Upper lobe of right lung (tissue), 1 donor: ENCODE results near the gene ZNF536. TPM values are rescaled to one million over a fixed set of nuclear protein-coding genes. Genes with fewer than 3 reads are reported as not detected.

Source experiments
- ATAC-seq: fragments of 200-7000 bp; cut with Tn5 transposase; one replicate; pipeline ENCODE4 v1.9.1; 2020; ENCODE audit warnings: mild to moderate bottlenecking, moderate library complexity
- DNase-seq: peaks from one replicate; pipeline ENCODE4 v3.0.0-alpha.2; 2020
- H3K27ac ChIP-seq: fragments of 200-600 bp; one replicate; pipeline ENCODE4 v1.8.0; 2022
- H3K27me3 ChIP-seq: fragments of 200-600 bp; one replicate; pipeline ENCODE4 v1.8.0; 2022; ENCODE audit warnings: mild to moderate bottlenecking
- H3K36me3 ChIP-seq: fragments of 200-600 bp; one replicate; pipeline ENCODE4 v1.8.0; 2022
- H3K4me1 ChIP-seq: fragments of 200-600 bp; one replicate; pipeline ENCODE4 v1.8.0; 2022
- H3K4me3 ChIP-seq: fragments of 200-600 bp; one replicate; pipeline ENCODE4 v1.8.0; 2022; ENCODE audit warnings: mild to moderate bottlenecking
- H3K9me3 ChIP-seq: fragments of 200-600 bp; one replicate; pipeline ENCODE4 v1.8.0; 2022
- CTCF ChIP-seq: fragments of 200-600 bp; IDR thresholded peaks from one replicate; pipeline ENCODE4 v1.8.0; 2022; ENCODE audit warnings: antibody characterized with exemption
- intact Hi-C: fragments of 100-400 bp; cut with DNase I; formaldehyde crosslinking; loops from one replicate; pipeline ENCODE4 v1.11.0; 2022
- total RNA-seq: library from RNA; stranded (reverse); fragmentation: NEBNext Ultra II Directional; extraction: Animal tissue kit (Norgen Biotek cat#: 25700); gene quantifications from one replicate; pipeline ENCODE4 v1.2.1, GENCODE V29; 2021
- donor health status: DM: no; HTN: yes; CAD: no; lungs with severe emphysema.

The ZNF536 gene
- total RNA-seq, 1 donor from 2014 or later: 0.09 TPM

DNA sequence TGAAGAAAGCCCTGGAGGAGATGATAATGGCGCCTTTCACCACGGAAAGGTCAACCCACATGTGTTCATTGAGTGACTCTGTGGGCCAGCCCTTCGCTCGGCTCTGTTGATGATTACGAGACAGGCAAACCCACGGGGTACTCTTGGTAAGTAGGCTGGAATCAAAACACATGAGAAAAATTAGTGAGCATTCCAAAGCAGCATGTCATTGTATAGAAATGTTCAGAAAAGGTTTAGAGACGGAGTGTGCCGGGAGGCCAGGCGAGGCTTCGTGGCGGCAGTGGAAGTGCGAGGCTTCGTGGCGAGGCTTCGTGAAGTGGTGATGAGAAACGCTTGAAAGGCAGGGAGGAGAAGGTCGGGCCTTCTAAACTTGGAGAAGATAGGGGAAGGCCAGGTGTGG, 144.3 kb downstream of the ZNF536 start:
- TF ChIP-seq CTCF: no peak
- Histone ChIP-seq H3K36me3 (no peaks in the 10 kb centered on the region), H3K27ac (no peak overlapping the region), H3K4me1 (no peaks in the 10 kb centered on the region), H3K27me3 (no peaks in the 10 kb centered on the region), H3K9me3 (no peaks in the 10 kb centered on the region), H3K4me3 (no peak overlapping the region)
- no peak for DNase-seq
- intact Hi-C loops: no loop called here
- no peak for ATAC-seq

DNA sequence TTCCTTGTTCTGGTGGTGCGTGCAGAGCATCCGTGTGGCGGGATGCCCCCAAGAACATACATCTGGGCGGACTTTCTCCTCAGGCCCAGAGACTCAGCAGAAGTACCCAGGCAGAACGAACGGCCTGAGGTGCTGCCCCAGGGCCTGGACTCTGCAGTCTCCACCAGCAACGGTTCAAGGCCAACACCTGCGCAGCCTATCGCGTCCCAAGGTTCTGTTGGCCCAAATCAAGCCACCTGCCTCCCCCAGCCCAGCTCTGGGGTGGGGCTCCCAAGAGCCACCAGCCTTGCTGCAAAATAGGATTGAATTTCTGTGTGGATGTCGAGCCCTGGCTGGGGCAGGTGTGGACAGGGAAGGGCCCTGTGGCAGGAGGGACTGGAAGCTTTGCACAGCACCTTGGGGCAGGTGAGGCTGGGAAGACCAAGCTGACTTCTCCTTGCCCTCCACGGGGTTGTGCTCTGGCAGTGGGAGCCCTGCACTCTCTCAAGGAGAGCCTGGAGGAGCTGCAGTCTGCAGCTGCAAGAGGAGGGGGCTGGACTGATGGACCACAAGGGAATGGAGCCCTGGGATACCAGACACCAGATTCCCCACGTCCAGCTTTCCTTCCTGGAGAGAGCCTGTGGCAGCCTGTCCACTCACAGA, 146.9 kb downstream of the ZNF536 start:
- H3K27ac ChIP-seq: no peak overlapping the region
- intact Hi-C loops: no loop called here
- no peak for ATAC-seq
- no peak for DNase-seq
- H3K27me3 ChIP-seq: peaks cover 6% of the 10 kb centered on the region
- H3K9me3 ChIP-seq: no peaks in the 10 kb centered on the region
- TF ChIP-seq CTCF: no peak
- no peak overlapping the region for H3K4me3 ChIP-seq
- H3K4me1 ChIP-seq: no peaks in the 10 kb centered on the region
- no peaks in the 10 kb centered on the region for H3K36me3 ChIP-seq

GRCh38 chr19:30519607-30520205, 147.5 kb downstream of the ZNF536 start:
- no peak for ATAC-seq
- Histone ChIP-seq H3K27me3 (peaks cover 9% of the 10 kb centered on the region), H3K36me3 (no peaks in the 10 kb centered on the region), H3K4me3 (no peak overlapping the region), H3K27ac (no peak overlapping the region), H3K4me1 (no peaks in the 10 kb centered on the region), H3K9me3 (no peaks in the 10 kb centered on the region)
- no peak for TF ChIP-seq CTCF
- DNase-seq: no peak
- intact Hi-C loops: no loop called here

- intact Hi-C loops: no loop called here
- H3K4me3 ChIP-seq: no peak overlapping the region
- peaks cover 9% of the 10 kb centered on the region for H3K27me3 ChIP-seq
- ATAC-seq (no peak), DNase-seq (no peak)
- H3K36me3 ChIP-seq: no peaks in the 10 kb centered on the region
- H3K4me1 ChIP-seq: no peaks in the 10 kb centered on the region
- TF ChIP-seq CTCF: no peak
- H3K9me3 ChIP-seq: no peaks in the 10 kb centered on the region
- no peak overlapping the region for H3K27ac ChIP-seq
These were observed 148.7 kb downstream of the ZNF536 start for GRCh38 chr19:30520735-30521479.

DNA sequence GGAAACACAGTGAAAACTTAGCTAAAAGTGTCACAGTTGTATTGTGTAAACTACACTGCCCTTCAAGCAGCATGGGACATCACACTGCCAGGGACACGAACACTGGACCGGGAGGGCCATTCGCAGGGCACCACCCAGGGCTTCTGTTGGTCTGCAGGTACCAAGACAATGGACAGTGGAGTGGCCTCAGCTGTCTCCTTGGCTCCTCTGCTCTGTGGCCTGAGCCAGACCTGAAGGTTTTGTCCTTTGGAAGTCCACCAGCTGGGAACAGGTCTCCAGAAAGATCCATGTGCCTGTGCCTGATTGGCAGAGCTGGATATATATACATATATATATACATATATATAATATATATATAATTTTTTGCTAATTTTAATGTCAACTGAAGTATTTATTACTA, 149.8 kb downstream of the ZNF536 start:
- Histone ChIP-seq H3K9me3 (no peaks in the 10 kb centered on the region), H3K27me3 (peaks cover 9% of the 10 kb centered on the region), H3K27ac (no peak overlapping the region), H3K36me3 (no peaks in the 10 kb centered on the region), H3K4me1 (no peaks in the 10 kb centered on the region), H3K4me3 (no peak overlapping the region)
- TF ChIP-seq CTCF: no peak
- DNase-seq (no peak), ATAC-seq (no peak)
- intact Hi-C loops: no loop called here
